ENCODE results near the gene ACER3.
"Not testable (repeated sequence)": the region's sequence is repeated elsewhere in the genome, so short reads cannot be mapped to it uniquely, and the experiment has no call there.

The ACER3 gene

GRCh38 chr11:76860539-76861475, at the start of gene ACER3:
Gene ACER3 (plus strand): TSS chr11:76860918. CDS start chr11:76860977, 59 bp downstream.
- DNase-seq (ENCODE audit: low read depth), result peak; percentile 84

- no peak for DNase-seq (ENCODE audit: low read depth)
Observed at GRCh38 chr11:76811259-76811658, 49.5 kb upstream of the ACER3 start.

GRCh38 chr11:76814414-76814813, 46.3 kb upstream of the ACER3 start:
- no peak for DNase-seq (ENCODE audit: low read depth)

GRCh38 chr11:76815678-76816077, 45.0 kb upstream of the ACER3 start:
- not testable (repeated sequence) for DNase-seq (ENCODE audit: low read depth)

GRCh38 chr11:76820184-76820566, 40.5 kb upstream of the ACER3 start:
- DNase-seq (ENCODE audit: low read depth), result no peak

GRCh38 chr11:76821396-76821795, 39.3 kb upstream of the ACER3 start:
- DNase-seq (ENCODE audit: low read depth), result not testable (repeated sequence)

GRCh38 chr11:76822406-76822805, 38.3 kb upstream of the ACER3 start:
- DNase-seq (ENCODE audit: low read depth), result no peak

- DNase-seq (ENCODE audit: low read depth), result no peak
Observed at GRCh38 chr11:76823481-76824028, 37.2 kb upstream of the ACER3 start.

GRCh38 chr11:76824083-76824939, 36.4 kb upstream of the ACER3 start:
- no peak for DNase-seq (ENCODE audit: low read depth)

GRCh38 chr11:76824980-76825725, 35.6 kb upstream of the ACER3 start:
- no peak for DNase-seq (ENCODE audit: low read depth)

- no peak for DNase-seq (ENCODE audit: low read depth)
Observed at GRCh38 chr11:76825726-76826396, 34.9 kb upstream of the ACER3 start.

GRCh38 chr11:76826508-76826907, 34.2 kb upstream of the ACER3 start:
- not testable (repeated sequence) for DNase-seq (ENCODE audit: low read depth)

GRCh38 chr11:76827005-76827404, 33.7 kb upstream of the ACER3 start:
- not testable (repeated sequence) for DNase-seq (ENCODE audit: low read depth)

- peak; percentile 54 for DNase-seq (ENCODE audit: low read depth)
Observed at GRCh38 chr11:76830639-76831327, 29.9 kb upstream of the ACER3 start.

- no peak for DNase-seq (ENCODE audit: low read depth)
Observed at GRCh38 chr11:76831686-76832310, 28.9 kb upstream of the ACER3 start.

- no peak for DNase-seq (ENCODE audit: low read depth)
Observed at GRCh38 chr11:76832361-76832760, 28.4 kb upstream of the ACER3 start.

- no peak for DNase-seq (ENCODE audit: low read depth)
Observed at GRCh38 chr11:76834151-76834550, 26.6 kb upstream of the ACER3 start.

- DNase-seq (ENCODE audit: low read depth), result no peak
Observed at GRCh38 chr11:76835036-76835435, 25.7 kb upstream of the ACER3 start.

GRCh38 chr11:76835928-76836612, 24.6 kb upstream of the ACER3 start:
- DNase-seq (ENCODE audit: low read depth), result peak; percentile 93

Data from fibroblast of the conjunctiva (primary cell).